HG03103 (cell line): Measurements from ENCODE around the gene ELOB.

Experiments
- ATAC-seq: cut with Tn5 transposase; IDR thresholded peaks from one replicate; pipeline ENCODE4 v1.9.1; 2021; ENCODE audit warnings: low read depth; ENCODE audit not compliant: unreplicated experiment

ELOB gene

GRCh38 chr16:2811703-2812471, 34.8 kb upstream of the ELOB start:
- no peak for ATAC-seq

GRCh38 chr16:2810651-2811050, 33.6 kb upstream of the ELOB start:
- ATAC-seq, result no peak

GRCh38 chr16:2809149-2809760, 32.2 kb upstream of the ELOB start:
- no peak for ATAC-seq

- ATAC-seq, result no peak
These were observed 31.1 kb upstream of the ELOB start for GRCh38 chr16:2808181-2808580.

- ATAC-seq, result no peak
These were observed 29.2 kb upstream of the ELOB start for GRCh38 chr16:2806286-2806685.

GRCh38 chr16:2804728-2805127, 27.6 kb upstream of the ELOB start:
- no peak for ATAC-seq

GRCh38 chr16:2803545-2804195, 26.6 kb upstream of the ELOB start:
- no peak for ATAC-seq

- no peak for ATAC-seq
These were observed 22.8 kb upstream of the ELOB start for GRCh38 chr16:2799859-2800226.

GRCh38 chr16:2799205-2799858, 22.3 kb upstream of the ELOB start:
- ATAC-seq, result no peak

- no peak for ATAC-seq
These were observed 21.7 kb upstream of the ELOB start for GRCh38 chr16:2798723-2799204.

- no peak for ATAC-seq
These were observed 18.5 kb upstream of the ELOB start for GRCh38 chr16:2795395-2796143.

GRCh38 chr16:2792940-2793339, 15.9 kb upstream of the ELOB start:
- no peak for ATAC-seq

- ATAC-seq, result no peak
These were observed 14.1 kb upstream of the ELOB start for GRCh38 chr16:2791174-2791573.

GRCh38 chr16:2790631-2791030, 13.6 kb upstream of the ELOB start:
- ATAC-seq, result no peak

- ATAC-seq, result no peak
These were observed 10.9 kb upstream of the ELOB start for GRCh38 chr16:2787961-2788360.

- no peak for ATAC-seq
These were observed 10.3 kb upstream of the ELOB start, which contains the start of gene PRSS33 for GRCh38 chr16:2787406-2787805. PRSS33 (minus strand) TSS chr16:2787560; CDS start chr16:2786547, 1,013 bp downstream.

GRCh38 chr16:2786826-2787151, 9.7 kb upstream of the ELOB start:
- ATAC-seq, result no peak

- ATAC-seq, result no peak
These were observed 9.2 kb upstream of the ELOB start for GRCh38 chr16:2786061-2786825.

- no peak for ATAC-seq
These were observed 8.3 kb upstream of the ELOB start for GRCh38 chr16:2785101-2785991.
